GM23338 (cell line): Measurements from ENCODE around the gene NDRG2. TPM values are rescaled to one million over a fixed set of nuclear protein-coding genes. Genes with fewer than 3 reads are reported as not detected.

Experiments
- ATAC-seq: fragments of 200-7000 bp; cut with Tn5 transposase; 3 replicates; pipeline ENCODE4 v1.9.1; 2020
- DNase-seq: peaks from one replicate; pipeline ENCODE4 v3.0.0-alpha.2; 2015; ENCODE audit warnings: low spot score
- H2AFZ ChIP-seq: fragments of 200-600 bp; sonication (generic); 2 replicates; pipeline ENCODE4 v1.8.0; 2016; ENCODE audit warnings: antibody characterized with exemption, mild to moderate bottlenecking, moderate library complexity
- H3F3A ChIP-seq: fragments of 200-600 bp; sonication (generic); replicated peaks from 2 replicates; pipeline ENCODE4 v1.8.0; 2017; ENCODE audit warnings: antibody characterized with exemption, mixed run types, low read depth
- H3K27ac ChIP-seq: fragments of 200-600 bp; sonication (generic); 2 replicates; pipeline ENCODE4 v1.6.1; 2016; ENCODE audit warnings: low read depth
- H3K27me3 ChIP-seq: fragments of 200-600 bp; sonication (generic); 2 replicates; pipeline ENCODE4 v1.8.0; 2016; ENCODE audit warnings: mild to moderate bottlenecking, mixed run types, moderate library complexity; ENCODE audit not compliant: insufficient read depth
- H3K36me3 ChIP-seq: fragments of 200-600 bp; sonication (generic); 2 replicates; pipeline ENCODE4 v1.8.0; 2016; ENCODE audit warnings: mild to moderate bottlenecking; ENCODE audit not compliant: insufficient read depth
- H3K4me1 ChIP-seq: fragments of 200-600 bp; sonication (generic); 2 replicates; pipeline ENCODE4 v1.8.0; 2016; ENCODE audit warnings: mild to moderate bottlenecking, moderate library complexity; ENCODE audit not compliant: insufficient read depth
- H3K4me2 ChIP-seq: fragments of 200-600 bp; sonication (generic); 2 replicates; pipeline ENCODE4 v1.7.1; 2017; ENCODE audit warnings: mixed run types
- H3K4me3 ChIP-seq: fragments of 200-600 bp; sonication (generic); 2 replicates; pipeline ENCODE4 v1.6.1; 2016; ENCODE audit warnings: mixed run types
- H3K79me2 ChIP-seq: fragments of 200-600 bp; sonication (generic); replicated peaks from 2 replicates; pipeline ENCODE4 v1.8.0; 2017; ENCODE audit warnings: mild to moderate bottlenecking; ENCODE audit not compliant: insufficient read depth
- H3K9me2 ChIP-seq: fragments of 200-600 bp; sonication (generic); 2 replicates; pipeline ENCODE4 v1.8.0; 2017; ENCODE audit not compliant: insufficient read depth
- H4K20me1 ChIP-seq: fragments of 200-600 bp; sonication (generic); replicated peaks from 2 replicates; pipeline ENCODE4 v1.8.0; 2017; ENCODE audit warnings: mild to moderate bottlenecking; ENCODE audit not compliant: insufficient read depth
- H3K27ac Mint-ChIP-seq: 2 replicates; pipeline ENCODE4 v1.8.0; 2020; ENCODE audit warnings: inconsistent platforms, mild to moderate bottlenecking, moderate library complexity, mixed read lengths
- H3K27me3 Mint-ChIP-seq: 3 replicates; pipeline ENCODE4 v1.8.0; 2022; ENCODE audit warnings: low read depth, mild to moderate bottlenecking, moderate library complexity, mixed read lengths, inconsistent platforms; ENCODE audit not compliant: insufficient read depth, poor library complexity
- H3K36me3 Mint-ChIP-seq: 3 replicates; pipeline ENCODE4 v1.8.0; 2021; ENCODE audit warnings: low read depth, mild to moderate bottlenecking, inconsistent platforms, moderate library complexity, mixed read lengths
- H3K4me1 Mint-ChIP-seq: 3 replicates; pipeline ENCODE4 v1.8.0; 2020; ENCODE audit warnings: mild to moderate bottlenecking, inconsistent platforms, mixed read lengths
- H3K4me3 Mint-ChIP-seq: 3 replicates; pipeline ENCODE4 v1.8.0; 2021; ENCODE audit warnings: moderate library complexity, mild to moderate bottlenecking, inconsistent platforms, mixed read lengths
- H3K9me3 Mint-ChIP-seq: 3 replicates; pipeline ENCODE4 v1.8.0; 2020; ENCODE audit warnings: moderate library complexity, mild to moderate bottlenecking, inconsistent platforms, mixed read lengths
- CREB1 ChIP-seq: fragments of 250-450 bp; sonication (Bioruptor Pico); IDR thresholded peaks from 2 replicates; pipeline ENCODE4 v1.5.0; 2020; ENCODE audit warnings: low read depth, mild to moderate bottlenecking, moderate library complexity
- JUNB ChIP-seq: IDR thresholded peaks from one replicate; pipeline ENCODE4 v1.6.1; 2016; ENCODE audit warnings: antibody characterized with exemption; ENCODE audit not compliant: unreplicated experiment
- NANOG ChIP-seq: IDR thresholded peaks from 2 replicates; pipeline ENCODE4 v1.6.1; 2016; ENCODE audit warnings: antibody characterized with exemption, borderline replicate concordance
- POLR2AphosphoS5 ChIP-seq: IDR thresholded peaks from 2 replicates; pipeline ENCODE4 v1.6.1; 2016; ENCODE audit warnings: antibody characterized with exemption, low read depth
- ZNF114 ChIP-seq: fragments of 250-450 bp; sonication (Bioruptor Pico); IDR thresholded peaks from 2 replicates; pipeline ENCODE4 v1.5.0; 2020; ENCODE audit warnings: mild to moderate bottlenecking, moderate library complexity
- polyA plus RNA-seq: library from polyadenylated mRNA; unstranded; fragments of >200 nt; fragmentation: Nextera tagmentation; extraction: Ambion mirVana; gene quantifications from 2 replicates; pipeline ENCODE4 v1.2.1, GENCODE V29; 2016
- total RNA-seq: library from RNA; depleted of rRNA; stranded (reverse); fragments of >200 nt; shearing (Covaris generic); gene quantifications from 2 replicates; pipeline ENCODE4 v1.2.3, GENCODE V29; 2014
- TF ChIP-seq, protein P1 (sequence below): fragments of 250-450 bp; sonication (Bioruptor Pico); IDR thresholded peaks from 2 replicates; pipeline ENCODE4 v1.5.0; 2020; ENCODE audit warnings: mild to moderate bottlenecking, moderate library complexity

The NDRG2 gene
- total and polyA plus RNA-seq, 2 experiments from 2014 or later: 8.8 to 20.6 TPM

DNA sequence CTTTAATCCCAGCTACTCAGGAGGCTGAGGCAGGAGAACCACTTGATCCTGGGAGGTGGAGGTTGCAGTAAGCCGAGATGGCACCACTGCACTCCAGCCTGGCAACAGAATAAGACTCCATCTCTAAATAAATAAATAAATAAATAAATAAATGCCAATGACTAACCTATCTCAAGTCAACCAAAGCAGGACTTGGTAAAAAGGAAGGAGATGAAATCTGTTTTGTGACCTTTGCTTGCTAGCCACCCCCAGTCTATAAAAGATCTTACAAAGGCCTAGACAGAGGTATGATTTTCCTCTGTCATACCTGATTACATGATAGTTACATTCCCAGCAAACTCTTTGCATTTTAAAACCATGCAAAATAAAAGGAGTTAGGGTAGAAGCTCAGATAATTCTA is 48.6 kb downstream of the NDRG2 start:
- Mint-ChIP-seq H3K27me3 (peaks cover under 1% of the 10 kb centered on the region), H3K27ac (no peak overlapping the region), H3K4me3 (no peak overlapping the region), H3K9me3 (no peaks in the 10 kb centered on the region), H3K36me3 (no peaks in the 10 kb centered on the region), H3K4me1 (peaks cover 7% of the 10 kb centered on the region; the same call in 2 of the 3 replicates)
- 0 out of 2 replicates have a peak, but pooled peaks cover 6% of the 10 kb centered on the region for H3K9me2 ChIP-seq
- H3K4me1 ChIP-seq: peaks cover 7% of the 10 kb centered on the region; the same call in 1 of the 2 replicates
- H3K4me2 ChIP-seq: no peak overlapping the region
- ATAC-seq (no peak), DNase-seq (no peak)
- no peaks in the 10 kb centered on the region for H4K20me1 ChIP-seq
- no peaks in the 10 kb centered on the region for H3K36me3 ChIP-seq
- H3K79me2 ChIP-seq: no peaks in the 10 kb centered on the region
- no peaks in the 10 kb centered on the region for H3F3A ChIP-seq
- no peak overlapping the region for H3K4me3 ChIP-seq
- H3K27ac ChIP-seq: no peak overlapping the region
- H3K27me3 ChIP-seq: 0 out of 2 replicates have a peak, but pooled peaks cover 4% of the 10 kb centered on the region
- no peak overlapping the region for H2AFZ ChIP-seq
- TF ChIP-seq POLR2AphosphoS5: no peak
- no peak for TF ChIP-seq NANOG
- TF ChIP-seq ZNF114 (CRISPR knock-in tag): no peak
- TF ChIP-seq, protein P1, sequence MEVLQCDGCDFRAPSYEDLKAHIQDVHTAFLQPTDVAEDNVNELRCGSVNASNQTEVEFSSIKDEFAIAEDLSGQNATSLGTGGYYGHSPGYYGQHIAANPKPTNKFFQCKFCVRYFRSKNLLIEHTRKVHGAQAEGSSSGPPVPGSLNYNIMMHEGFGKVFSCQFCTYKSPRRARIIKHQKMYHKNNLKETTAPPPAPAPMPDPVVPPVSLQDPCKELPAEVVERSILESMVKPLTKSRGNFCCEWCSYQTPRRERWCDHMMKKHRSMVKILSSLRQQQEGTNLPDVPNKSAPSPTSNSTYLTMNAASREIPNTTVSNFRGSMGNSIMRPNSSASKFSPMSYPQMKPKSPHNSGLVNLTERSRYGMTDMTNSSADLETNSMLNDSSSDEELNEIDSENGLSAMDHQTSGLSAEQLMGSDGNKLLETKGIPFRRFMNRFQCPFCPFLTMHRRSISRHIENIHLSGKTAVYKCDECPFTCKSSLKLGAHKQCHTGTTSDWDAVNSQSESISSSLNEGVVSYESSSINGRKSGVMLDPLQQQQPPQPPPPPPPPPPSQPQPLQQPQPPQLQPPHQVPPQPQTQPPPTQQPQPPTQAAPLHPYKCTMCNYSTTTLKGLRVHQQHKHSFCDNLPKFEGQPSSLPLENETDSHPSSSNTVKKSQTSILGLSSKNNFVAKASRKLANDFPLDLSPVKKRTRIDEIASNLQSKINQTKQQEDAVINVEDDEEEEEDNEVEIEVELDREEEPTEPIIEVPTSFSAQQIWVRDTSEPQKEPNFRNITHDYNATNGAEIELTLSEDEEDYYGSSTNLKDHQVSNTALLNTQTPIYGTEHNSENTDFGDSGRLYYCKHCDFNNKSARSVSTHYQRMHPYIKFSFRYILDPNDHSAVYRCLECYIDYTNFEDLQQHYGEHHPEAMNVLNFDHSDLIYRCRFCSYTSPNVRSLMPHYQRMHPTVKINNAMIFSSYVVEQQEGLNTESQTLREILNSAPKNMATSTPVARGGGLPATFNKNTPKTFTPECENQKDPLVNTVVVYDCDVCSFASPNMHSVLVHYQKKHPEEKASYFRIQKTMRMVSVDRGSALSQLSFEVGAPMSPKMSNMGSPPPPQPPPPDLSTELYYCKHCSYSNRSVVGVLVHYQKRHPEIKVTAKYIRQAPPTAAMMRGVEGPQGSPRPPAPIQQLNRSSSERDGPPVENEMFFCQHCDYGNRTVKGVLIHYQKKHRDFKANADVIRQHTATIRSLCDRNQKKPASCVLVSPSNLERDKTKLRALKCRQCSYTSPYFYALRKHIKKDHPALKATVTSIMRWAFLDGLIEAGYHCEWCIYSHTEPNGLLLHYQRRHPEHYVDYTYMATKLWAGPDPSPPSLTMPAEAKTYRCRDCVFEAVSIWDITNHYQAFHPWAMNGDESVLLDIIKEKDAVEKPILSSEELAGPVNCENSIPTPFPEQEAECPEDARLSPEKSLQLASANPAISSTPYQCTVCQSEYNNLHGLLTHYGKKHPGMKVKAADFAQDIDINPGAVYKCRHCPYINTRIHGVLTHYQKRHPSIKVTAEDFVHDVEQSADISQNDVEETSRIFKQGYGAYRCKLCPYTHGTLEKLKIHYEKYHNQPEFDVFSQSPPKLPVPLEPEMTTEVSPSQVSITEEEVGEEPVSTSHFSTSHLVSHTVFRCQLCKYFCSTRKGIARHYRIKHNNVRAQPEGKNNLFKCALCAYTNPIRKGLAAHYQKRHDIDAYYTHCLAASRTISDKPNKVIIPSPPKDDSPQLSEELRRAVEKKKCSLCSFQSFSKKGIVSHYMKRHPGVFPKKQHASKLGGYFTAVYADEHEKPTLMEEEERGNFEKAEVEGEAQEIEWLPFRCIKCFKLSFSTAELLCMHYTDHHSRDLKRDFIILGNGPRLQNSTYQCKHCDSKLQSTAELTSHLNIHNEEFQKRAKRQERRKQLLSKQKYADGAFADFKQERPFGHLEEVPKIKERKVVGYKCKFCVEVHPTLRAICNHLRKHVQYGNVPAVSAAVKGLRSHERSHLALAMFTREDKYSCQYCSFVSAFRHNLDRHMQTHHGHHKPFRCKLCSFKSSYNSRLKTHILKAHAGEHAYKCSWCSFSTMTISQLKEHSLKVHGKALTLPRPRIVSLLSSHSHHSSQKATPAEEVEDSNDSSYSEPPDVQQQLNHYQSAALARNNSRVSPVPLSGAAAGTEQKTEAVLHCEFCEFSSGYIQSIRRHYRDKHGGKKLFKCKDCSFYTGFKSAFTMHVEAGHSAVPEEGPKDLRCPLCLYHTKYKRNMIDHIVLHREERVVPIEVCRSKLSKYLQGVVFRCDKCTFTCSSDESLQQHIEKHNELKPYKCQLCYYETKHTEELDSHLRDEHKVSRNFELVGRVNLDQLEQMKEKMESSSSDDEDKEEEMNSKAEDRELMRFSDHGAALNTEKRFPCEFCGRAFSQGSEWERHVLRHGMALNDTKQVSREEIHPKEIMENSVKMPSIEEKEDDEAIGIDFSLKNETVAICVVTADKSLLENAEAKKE (CRISPR knock-in tag): no peak

- H3K4me3 Mint-ChIP-seq: no peak overlapping the region
- H3K27ac Mint-ChIP-seq: no peak overlapping the region
- H2AFZ ChIP-seq: no peak overlapping the region; the same call in 1 of the 2 replicates
- H3K27me3 Mint-ChIP-seq: peaks cover 6% of the 10 kb centered on the region
- no peak overlapping the region for H3K4me2 ChIP-seq
- H3K4me1 ChIP-seq: peaks cover 7% of the 10 kb centered on the region
- ATAC-seq: no peak
- H3K79me2 ChIP-seq: no peaks in the 10 kb centered on the region
- H3K36me3 Mint-ChIP-seq: no peaks in the 10 kb centered on the region
- DNase-seq: no peak
- H3K27me3 ChIP-seq: 0 out of 2 replicates have a peak, but pooled peaks cover 4% of the 10 kb centered on the region
- H3K4me3 ChIP-seq: no peak overlapping the region
- H3K36me3 ChIP-seq: no peaks in the 10 kb centered on the region
- H3K4me1 Mint-ChIP-seq: peaks cover 9% of the 10 kb centered on the region
- H3K27ac ChIP-seq: no peak overlapping the region
- no peaks in the 10 kb centered on the region for H3F3A ChIP-seq
- H3K9me2 ChIP-seq: 0 out of 2 replicates have a peak, but pooled peaks cover 6% of the 10 kb centered on the region
- no peaks in the 10 kb centered on the region for H4K20me1 ChIP-seq
- H3K9me3 Mint-ChIP-seq: no peaks in the 10 kb centered on the region
- no peak for TF ChIP-seq JUNB
- no peak for TF ChIP-seq CREB1 (CRISPR knock-in tag)
Measured at GRCh38 chr14:20973501-20973900, 51.4 kb downstream of the NDRG2 start.
